Measurements from ENCODE around the gene DAB2.

DAB2 gene

GRCh38 chr5:39362646-39363045 lies 62.1 kb downstream of the DAB2 start:
- no peak for DNase-seq (ENCODE audit: low spot score)

GRCh38 chr5:39361306-39361705 lies 63.5 kb downstream of the DAB2 start:
- DNase-seq (ENCODE audit: low spot score): no peak
- no peak for TF ChIP-seq CTCF (IDR thresholded peaks at IDR 0.05; ENCODE audit: extremely low read depth, missing control alignments)

More at GRCh38 chr5:39362646-39363045, 62.1 kb downstream of the DAB2 start:
- no peak for TF ChIP-seq CTCF (IDR thresholded peaks at IDR 0.05; ENCODE audit: extremely low read depth, missing control alignments)

GRCh38 chr5:39360471-39361111 lies 64.2 kb downstream of the DAB2 start:
- no peak for DNase-seq (ENCODE audit: low spot score)
- TF ChIP-seq CTCF (IDR thresholded peaks at IDR 0.05; ENCODE audit: extremely low read depth, missing control alignments): no peak

- DNase-seq (ENCODE audit: low spot score): no peak
- no peak for TF ChIP-seq CTCF (IDR thresholded peaks at IDR 0.05; ENCODE audit: extremely low read depth, missing control alignments)
These were observed 68.5 kb downstream of the DAB2 start for GRCh38 chr5:39356263-39356662.

GRCh38 chr5:39355324-39355723 lies 69.5 kb downstream of the DAB2 start:
- no peak for TF ChIP-seq CTCF (IDR thresholded peaks at IDR 0.05; ENCODE audit: extremely low read depth, missing control alignments)
- no peak for DNase-seq (ENCODE audit: low spot score)

GRCh38 chr5:39353717-39354399 lies 70.9 kb downstream of the DAB2 start:
- no peak for DNase-seq (ENCODE audit: low spot score)

More at GRCh38 chr5:39353717-39354399, 70.9 kb downstream of the DAB2 start:
- TF ChIP-seq CTCF (IDR thresholded peaks at IDR 0.05; ENCODE audit: extremely low read depth, missing control alignments): no peak

Data from GM20000 (cell line).